ENCODE results near the gene KIZ. TPM values are rescaled to one million over a fixed set of nuclear protein-coding genes. Genes with fewer than 3 reads are reported as not detected.

The KIZ gene
- total and polyA plus RNA-seq, 2 experiments from 2014 or later, result 11.0 to 55.4 TPM

DNA sequence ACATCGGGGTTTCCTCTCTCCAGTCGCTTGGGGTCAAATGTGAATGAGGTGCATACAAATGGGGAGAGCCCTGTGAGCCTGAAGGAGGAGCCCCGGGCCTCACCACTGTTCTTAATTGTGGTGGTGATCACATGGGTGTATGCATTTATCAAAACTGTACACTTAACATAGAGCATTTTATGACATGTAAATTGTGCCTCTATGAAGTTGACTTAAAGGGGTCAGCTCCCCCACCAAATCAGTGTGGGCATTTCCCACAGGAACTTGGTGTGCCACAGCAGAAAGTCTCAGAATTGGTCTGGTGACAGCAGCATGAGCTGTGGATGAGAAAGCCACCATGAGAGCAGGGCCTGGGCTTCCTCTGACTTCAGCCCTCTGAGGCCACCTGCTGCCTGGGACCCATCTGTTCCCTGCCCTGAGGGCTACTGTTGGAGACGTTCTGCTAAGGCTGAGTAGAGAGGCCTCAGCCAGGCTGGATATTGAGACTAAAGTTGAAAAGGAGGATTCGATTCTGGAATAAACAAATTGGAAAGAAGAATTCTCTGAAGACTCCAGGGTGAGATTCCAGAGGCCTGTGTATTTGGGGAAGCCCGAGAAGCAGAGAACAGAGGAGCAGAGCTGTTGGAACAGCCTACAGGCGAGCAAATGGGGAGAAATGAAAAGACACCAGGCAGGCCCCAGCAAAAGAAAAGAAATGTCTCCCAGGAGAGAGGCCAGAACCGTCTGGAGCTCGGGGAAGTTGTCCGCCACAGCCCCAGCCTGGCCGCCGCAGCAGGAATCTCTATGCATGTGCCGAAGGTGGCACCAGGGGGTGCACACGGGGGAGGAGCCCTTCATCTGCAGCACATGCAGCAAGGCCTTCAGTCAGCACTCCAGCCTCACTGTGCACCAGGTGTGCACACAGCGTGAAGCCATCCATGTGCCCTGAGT lies 139.6 kb downstream of the KIZ start:
- TF ChIP-seq, protein P1, sequence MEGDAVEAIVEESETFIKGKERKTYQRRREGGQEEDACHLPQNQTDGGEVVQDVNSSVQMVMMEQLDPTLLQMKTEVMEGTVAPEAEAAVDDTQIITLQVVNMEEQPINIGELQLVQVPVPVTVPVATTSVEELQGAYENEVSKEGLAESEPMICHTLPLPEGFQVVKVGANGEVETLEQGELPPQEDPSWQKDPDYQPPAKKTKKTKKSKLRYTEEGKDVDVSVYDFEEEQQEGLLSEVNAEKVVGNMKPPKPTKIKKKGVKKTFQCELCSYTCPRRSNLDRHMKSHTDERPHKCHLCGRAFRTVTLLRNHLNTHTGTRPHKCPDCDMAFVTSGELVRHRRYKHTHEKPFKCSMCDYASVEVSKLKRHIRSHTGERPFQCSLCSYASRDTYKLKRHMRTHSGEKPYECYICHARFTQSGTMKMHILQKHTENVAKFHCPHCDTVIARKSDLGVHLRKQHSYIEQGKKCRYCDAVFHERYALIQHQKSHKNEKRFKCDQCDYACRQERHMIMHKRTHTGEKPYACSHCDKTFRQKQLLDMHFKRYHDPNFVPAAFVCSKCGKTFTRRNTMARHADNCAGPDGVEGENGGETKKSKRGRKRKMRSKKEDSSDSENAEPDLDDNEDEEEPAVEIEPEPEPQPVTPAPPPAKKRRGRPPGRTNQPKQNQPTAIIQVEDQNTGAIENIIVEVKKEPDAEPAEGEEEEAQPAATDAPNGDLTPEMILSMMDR (IDR thresholded peaks at IDR 0.05; ENCODE audit: low read depth, low read length), result no peak
- H3K4me3 ChIP-seq, result no peak overlapping the region
- no peak overlapping the region for H3K27ac ChIP-seq
- no peaks in the 10 kb centered on the region for H3K4me1 ChIP-seq (ENCODE audit: low read depth)
- no peaks in the 10 kb centered on the region for H3K9me3 ChIP-seq (ENCODE audit: low read depth)
- no peaks in the 10 kb centered on the region for H3K27me3 ChIP-seq
- H3K36me3 ChIP-seq, result no peaks in the 10 kb centered on the region
- no peak for DNase-seq (ENCODE audit: low read depth in 1 of 2, low spot score in 1 of 2)

DNA sequence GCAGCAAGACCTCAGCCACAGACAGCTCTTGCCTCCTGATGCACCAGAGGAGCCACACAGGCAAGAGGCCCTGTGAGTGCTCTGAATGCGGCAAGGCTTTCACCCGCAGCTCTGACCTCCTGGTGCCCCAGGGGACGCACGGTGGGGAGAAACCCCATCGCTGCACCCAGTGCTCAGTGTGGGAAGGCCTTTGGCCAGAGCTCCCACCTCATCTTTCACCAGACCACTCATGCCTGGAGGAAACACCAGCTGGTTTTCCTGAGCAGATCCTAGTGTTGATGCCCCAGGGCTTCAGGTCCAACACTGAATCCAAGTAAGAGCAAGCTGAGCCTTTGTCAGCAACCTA lies 140.3 kb downstream of the KIZ start:
- TF ChIP-seq, protein P1 (IDR thresholded peaks at IDR 0.05; ENCODE audit: low read depth, low read length), result no peak
- DNase-seq (ENCODE audit: low read depth in 1 of 2, low spot score in 1 of 2), result no peak
- no peaks in the 10 kb centered on the region for H3K36me3 ChIP-seq
- H3K27ac ChIP-seq, result no peak overlapping the region
- H3K9me3 ChIP-seq (ENCODE audit: low read depth), result no peaks in the 10 kb centered on the region
- no peaks in the 10 kb centered on the region for H3K4me1 ChIP-seq (ENCODE audit: low read depth)
- no peak overlapping the region for H3K4me3 ChIP-seq
- no peaks in the 10 kb centered on the region for H3K27me3 ChIP-seq

DNA sequence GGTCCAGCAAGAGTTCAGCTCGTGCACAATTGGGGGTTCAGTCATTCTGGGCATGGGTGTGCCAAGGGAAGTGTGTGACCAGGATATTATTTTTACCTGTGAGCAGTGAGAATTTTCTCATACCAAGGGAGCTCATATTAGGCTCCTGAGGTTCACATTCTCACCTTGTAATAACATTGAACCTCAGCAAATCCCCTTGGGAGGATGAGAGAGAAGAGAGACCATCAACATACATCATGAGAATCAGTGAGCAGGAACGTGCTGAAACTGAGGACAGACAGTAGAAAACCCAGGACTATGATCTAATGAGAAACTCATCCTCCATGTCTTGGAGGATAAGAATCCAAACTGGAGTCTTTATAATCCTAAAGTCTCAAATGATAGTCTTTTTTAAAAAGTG lies 143.9 kb downstream of the KIZ start:
- no peaks in the 10 kb centered on the region for H3K4me1 ChIP-seq (ENCODE audit: low read depth)
- TF ChIP-seq, protein P1 (IDR thresholded peaks at IDR 0.05; ENCODE audit: low read depth, low read length), result no peak
- H3K27ac ChIP-seq, result no peak overlapping the region
- no peaks in the 10 kb centered on the region for H3K27me3 ChIP-seq
- no peak overlapping the region for H3K4me3 ChIP-seq
- H3K9me3 ChIP-seq (ENCODE audit: low read depth), result no peaks in the 10 kb centered on the region
- no peaks in the 10 kb centered on the region for H3K36me3 ChIP-seq
- DNase-seq (ENCODE audit: low read depth in 1 of 2, low spot score in 1 of 2), result no peak

DNA sequence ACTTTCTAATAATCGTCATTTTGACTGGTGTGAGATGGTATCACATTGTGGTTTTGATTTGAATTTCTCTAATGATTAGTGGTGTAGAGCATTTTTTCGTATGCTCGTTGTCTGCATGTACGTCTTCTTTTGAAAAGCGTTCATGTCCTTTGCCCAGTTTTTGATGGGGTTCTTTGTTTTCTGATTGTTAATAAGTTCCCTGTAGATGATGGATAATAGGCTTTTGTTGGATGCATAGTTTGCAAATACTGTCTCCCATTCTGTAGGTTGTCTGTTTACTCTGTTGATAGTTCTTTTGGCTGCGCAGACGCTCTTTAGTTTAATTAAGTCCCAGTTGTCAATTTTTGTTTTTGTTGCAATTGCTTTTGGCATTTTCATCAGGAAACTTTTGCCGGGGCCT lies 144.9 kb downstream of the KIZ start:
- H3K27me3 ChIP-seq, result no peaks in the 10 kb centered on the region
- no peaks in the 10 kb centered on the region for H3K9me3 ChIP-seq (ENCODE audit: low read depth)
- H3K27ac ChIP-seq, result no peak overlapping the region
- TF ChIP-seq, protein P1 (IDR thresholded peaks at IDR 0.05; ENCODE audit: low read depth, low read length), result no peak
- H3K4me3 ChIP-seq, result no peak overlapping the region
- no peaks in the 10 kb centered on the region for H3K36me3 ChIP-seq
- H3K4me1 ChIP-seq (ENCODE audit: low read depth), result no peaks in the 10 kb centered on the region
- DNase-seq (ENCODE audit: low read depth in 1 of 2, low spot score in 1 of 2), result no peak

DNA sequence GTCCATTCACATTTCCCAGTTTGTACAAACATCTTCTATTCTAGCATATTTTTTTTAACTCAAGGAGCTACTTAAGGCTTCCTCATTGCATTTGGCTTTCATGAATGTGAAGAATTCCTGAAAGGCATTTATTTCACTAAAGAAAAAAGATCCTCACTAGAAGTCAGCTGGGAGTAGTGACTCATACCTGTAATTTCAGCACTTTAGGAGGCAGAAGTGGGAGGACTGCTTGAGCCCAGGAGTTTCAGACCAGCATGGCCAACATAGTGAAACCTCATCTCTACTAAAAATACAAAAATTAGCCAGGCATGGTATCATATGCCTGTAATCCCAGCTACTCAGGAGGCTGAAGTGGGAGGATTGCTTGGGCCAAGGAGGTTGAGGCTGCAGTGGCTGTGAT lies 146.4 kb downstream of the KIZ start:
- H3K4me1 ChIP-seq (ENCODE audit: low read depth), result no peaks in the 10 kb centered on the region
- H3K4me3 ChIP-seq, result no peak overlapping the region
- TF ChIP-seq, protein P1 (IDR thresholded peaks at IDR 0.05; ENCODE audit: low read depth, low read length), result no peak
- H3K27me3 ChIP-seq, result no peaks in the 10 kb centered on the region
- no peaks in the 10 kb centered on the region for H3K36me3 ChIP-seq
- H3K27ac ChIP-seq, result no peak overlapping the region
- no peak for DNase-seq (ENCODE audit: low read depth in 1 of 2, low spot score in 1 of 2)
- no peaks in the 10 kb centered on the region for H3K9me3 ChIP-seq (ENCODE audit: low read depth)

Measured in cardiac muscle cell (in vitro differentiated cells and primary cell).